ENCODE measurements around the gene ZFP36L1.
A peak's percentile ranks its signal among the peaks of the same experiment; 100 is the strongest.

ZFP36L1 gene

GRCh38 chr14:68822132-68822651 lies 29.3 kb upstream of the ZFP36L1 start:
- no peak overlapping the region for H3K4me3 ChIP-seq (ENCODE audit: low read length)
- TF ChIP-seq CTCF (IDR thresholded peaks at IDR 0.05; ENCODE audit: insufficient read depth, low read depth, low read length, missing control alignments), result no peak
- DNase-seq (ENCODE audit: low read depth), result no peak

- H3K4me3 ChIP-seq (ENCODE audit: low read length), result no peak overlapping the region
- TF ChIP-seq CTCF (IDR thresholded peaks at IDR 0.05; ENCODE audit: insufficient read depth, low read depth, low read length, missing control alignments), result no peak
- DNase-seq (ENCODE audit: low read depth), result no peak
These were observed 28.3 kb upstream of the ZFP36L1 start for GRCh38 chr14:68820999-68821683.

- no peak overlapping the region for H3K4me3 ChIP-seq (ENCODE audit: low read length)
- no peak for DNase-seq (ENCODE audit: low read depth)
- no peak for TF ChIP-seq CTCF (IDR thresholded peaks at IDR 0.05; ENCODE audit: insufficient read depth, low read depth, low read length, missing control alignments)
These were observed 27.7 kb upstream of the ZFP36L1 start for GRCh38 chr14:68820536-68820935.

- H3K4me3 ChIP-seq (ENCODE audit: low read length), result no peak overlapping the region
- DNase-seq (ENCODE audit: low read depth), result no peak
- TF ChIP-seq CTCF (IDR thresholded peaks at IDR 0.05; ENCODE audit: insufficient read depth, low read depth, low read length, missing control alignments), result no peak
These were observed 27.3 kb upstream of the ZFP36L1 start for GRCh38 chr14:68820119-68820518.

- no peak for TF ChIP-seq CTCF (IDR thresholded peaks at IDR 0.05; ENCODE audit: insufficient read depth, low read depth, low read length, missing control alignments)
- no peak overlapping the region for H3K4me3 ChIP-seq (ENCODE audit: low read length)
- DNase-seq (ENCODE audit: low read depth), result peak; percentile 95
These were observed 26.4 kb upstream of the ZFP36L1 start for GRCh38 chr14:68819260-68819691.

- no peak for TF ChIP-seq CTCF (IDR thresholded peaks at IDR 0.05; ENCODE audit: insufficient read depth, low read depth, low read length, missing control alignments)
- no peak for DNase-seq (ENCODE audit: low read depth)
These were observed 24.8 kb upstream of the ZFP36L1 start for GRCh38 chr14:68817506-68818212.

More at GRCh38 chr14:68817506-68818212, 24.8 kb upstream of the ZFP36L1 start:
- H3K4me3 ChIP-seq (ENCODE audit: low read length), result no peak overlapping the region
